Measurements from ENCODE around the gene DOK5. TPM values are rescaled to one million over a fixed set of nuclear protein-coding genes. Genes with fewer than 3 reads are reported as not detected.
A peak's percentile ranks its signal among the peaks of the same experiment; 100 is the strongest.

Gene DOK5
- total and polyA plus RNA-seq, 2 experiments from 2014 or later: 5.0 to 6.9 TPM

- H3K36me3 Mint-ChIP-seq (ENCODE audit: low read depth): no peaks in the 10 kb centered on the region
- H3F3A ChIP-seq (replicated peaks; ENCODE audit: low read depth): peaks cover 9% of the 10 kb centered on the region; the same call in 1 of the 2 replicates
- peak; percentile 8 for ATAC-seq
- peaks cover 29% of the 10 kb centered on the region for H3K4me1 Mint-ChIP-seq
- H2AFZ ChIP-seq: peak overlapping the region; percentile 99
- H3K4me3 ChIP-seq: peak overlapping the region; percentile 94
- DNase-seq (ENCODE audit: low spot score): peak; percentile 40
- peaks cover 7% of the 10 kb centered on the region for H3K79me2 ChIP-seq (replicated peaks; ENCODE audit: insufficient read depth)
- H3K27ac ChIP-seq (ENCODE audit: low read depth): no peak overlapping the region
- peak overlapping the region; percentile 95 for H3K4me2 ChIP-seq
- H3K36me3 ChIP-seq (ENCODE audit: insufficient read depth): no peaks in the 10 kb centered on the region
- H3K9me3 Mint-ChIP-seq: no peaks in the 10 kb centered on the region
- H3K4me1 ChIP-seq (ENCODE audit: insufficient read depth): peaks cover 21% of the 10 kb centered on the region
- H4K20me1 ChIP-seq (replicated peaks; ENCODE audit: insufficient read depth): no peaks in the 10 kb centered on the region
- H3K27me3 ChIP-seq (ENCODE audit: insufficient read depth): peaks cover 35% of the 10 kb centered on the region
- H3K27me3 Mint-ChIP-seq (ENCODE audit: insufficient read depth, low read depth, poor library complexity): peaks cover 32% of the 10 kb centered on the region
- H3K4me3 Mint-ChIP-seq: peak overlapping the region; percentile 94
- H3K9me2 ChIP-seq (ENCODE audit: insufficient read depth): no peaks in the 10 kb centered on the region
- TF ChIP-seq EZH2phosphoT487 (IDR thresholded peaks at IDR 0.05; ENCODE audit: unreplicated experiment): no peak
- no peak for TF ChIP-seq ZNF331 (CRISPR knock-in tag; IDR thresholded peaks at IDR 0.05; ENCODE audit: low read depth)
- no peak for TF ChIP-seq CTCF (conservative IDR thresholded peaks at IDR 0.05; ENCODE audit: low read depth in 2 of 2)
- TF ChIP-seq EZH2 (IDR thresholded peaks at IDR 0.05; ENCODE audit: low read depth, unreplicated experiment): no peak
- TF ChIP-seq ETS1 (IDR thresholded peaks at IDR 0.05): no peak
- no peak for TF ChIP-seq REST (IDR thresholded peaks at IDR 0.05; ENCODE audit: unreplicated experiment)
- TF ChIP-seq ZNF462 (CRISPR knock-in tag; IDR thresholded peaks at IDR 0.05): no peak
- no peak for TF ChIP-seq ZNF114 (CRISPR knock-in tag; IDR thresholded peaks at IDR 0.05)
- TF ChIP-seq JUNB (IDR thresholded peaks at IDR 0.05; ENCODE audit: unreplicated experiment): no peak
- no peak for TF ChIP-seq NANOG (IDR thresholded peaks at IDR 0.05; ENCODE audit: borderline replicate concordance)
- TF ChIP-seq POLR2AphosphoS5 (IDR thresholded peaks at IDR 0.05; ENCODE audit: low read depth): no peak
- TF ChIP-seq CREB1 (CRISPR knock-in tag; IDR thresholded peaks at IDR 0.05; ENCODE audit: low read depth): no peak
- TF ChIP-seq STAT1 (IDR thresholded peaks at IDR 0.05; ENCODE audit: unreplicated experiment): no peak
- H3K27ac Mint-ChIP-seq: no peak overlapping the region
Observed at GRCh38 chr20:54476169-54477009, 996 bp downstream of the DOK5 start.

Data from GM23338 (cell line).